ENCODE data around the gene ZMIZ2.
"Not testable (repeated sequence)": the region's sequence is repeated elsewhere in the genome, so short reads cannot be mapped to it uniquely, and the experiment has no call there.

The ZMIZ2 gene

GRCh38 chr7:44748045-44748947 is at the start of gene ZMIZ2:
TSS of gene ZMIZ2 (plus strand) at chr7:44748847. CDS start at chr7:44756250, 7,403 bp downstream.
- DNase-seq (ENCODE audit: low read depth) = peak; percentile 67

GRCh38 chr7:44699598-44699997 is 49.0 kb upstream of the ZMIZ2 start:
- DNase-seq (ENCODE audit: low read depth) = not testable (repeated sequence)

GRCh38 chr7:44700322-44700721 is 48.3 kb upstream of the ZMIZ2 start:
- DNase-seq (ENCODE audit: low read depth) = no peak

GRCh38 chr7:44703391-44703790 is 45.3 kb upstream of the ZMIZ2 start:
- DNase-seq (ENCODE audit: low read depth) = not testable (repeated sequence)

- no peak for DNase-seq (ENCODE audit: low read depth)
These were observed 44.7 kb upstream of the ZMIZ2 start for GRCh38 chr7:44703921-44704320.

- DNase-seq (ENCODE audit: low read depth) = no peak
These were observed 43.2 kb upstream of the ZMIZ2 start for GRCh38 chr7:44705434-44705833.

GRCh38 chr7:44706788-44707557 is 41.7 kb upstream of the ZMIZ2 start:
- DNase-seq (ENCODE audit: low read depth) = no peak

- DNase-seq (ENCODE audit: low read depth) = no peak
These were observed 41.0 kb upstream of the ZMIZ2 start for GRCh38 chr7:44707558-44708230.

- DNase-seq (ENCODE audit: low read depth) = no peak
These were observed 39.4 kb upstream of the ZMIZ2 start for GRCh38 chr7:44709011-44709915.

GRCh38 chr7:44709945-44710596 is 38.6 kb upstream of the ZMIZ2 start:
- no peak for DNase-seq (ENCODE audit: low read depth)

GRCh38 chr7:44711528-44711927 is 37.1 kb upstream of the ZMIZ2 start:
- DNase-seq (ENCODE audit: low read depth) = no peak

- no peak for DNase-seq (ENCODE audit: low read depth)
These were observed 36.6 kb upstream of the ZMIZ2 start for GRCh38 chr7:44712012-44712411.

GRCh38 chr7:44713141-44713540 is 35.5 kb upstream of the ZMIZ2 start:
- DNase-seq (ENCODE audit: low read depth) = no peak

- DNase-seq (ENCODE audit: low read depth) = no peak
These were observed 34.8 kb upstream of the ZMIZ2 start for GRCh38 chr7:44713680-44714335.

GRCh38 chr7:44716205-44716604 is 32.4 kb upstream of the ZMIZ2 start:
- no peak for DNase-seq (ENCODE audit: low read depth)

GRCh38 chr7:44720301-44720700 is 28.3 kb upstream of the ZMIZ2 start:
- no peak for DNase-seq (ENCODE audit: low read depth)

GRCh38 chr7:44724276-44724675 is 24.4 kb upstream of the ZMIZ2 start:
- DNase-seq (ENCODE audit: low read depth) = no peak

GRCh38 chr7:44726250-44726649 is 22.4 kb upstream of the ZMIZ2 start:
- not testable (repeated sequence) for DNase-seq (ENCODE audit: low read depth)

GRCh38 chr7:44727158-44727936 is 21.3 kb upstream of the ZMIZ2 start:
- DNase-seq (ENCODE audit: low read depth) = peak; percentile 89

- peak; percentile 19 for DNase-seq (ENCODE audit: low read depth)
These were observed 20.7 kb upstream of the ZMIZ2 start for GRCh38 chr7:44727937-44728262.
